ENCODE measurements around the gene TTLL10.

Gene TTLL10

GRCh38 chr1:1164701-1165451 lies 8.8 kb upstream of the TTLL10 start:
- TF ChIP-seq, protein P1, sequence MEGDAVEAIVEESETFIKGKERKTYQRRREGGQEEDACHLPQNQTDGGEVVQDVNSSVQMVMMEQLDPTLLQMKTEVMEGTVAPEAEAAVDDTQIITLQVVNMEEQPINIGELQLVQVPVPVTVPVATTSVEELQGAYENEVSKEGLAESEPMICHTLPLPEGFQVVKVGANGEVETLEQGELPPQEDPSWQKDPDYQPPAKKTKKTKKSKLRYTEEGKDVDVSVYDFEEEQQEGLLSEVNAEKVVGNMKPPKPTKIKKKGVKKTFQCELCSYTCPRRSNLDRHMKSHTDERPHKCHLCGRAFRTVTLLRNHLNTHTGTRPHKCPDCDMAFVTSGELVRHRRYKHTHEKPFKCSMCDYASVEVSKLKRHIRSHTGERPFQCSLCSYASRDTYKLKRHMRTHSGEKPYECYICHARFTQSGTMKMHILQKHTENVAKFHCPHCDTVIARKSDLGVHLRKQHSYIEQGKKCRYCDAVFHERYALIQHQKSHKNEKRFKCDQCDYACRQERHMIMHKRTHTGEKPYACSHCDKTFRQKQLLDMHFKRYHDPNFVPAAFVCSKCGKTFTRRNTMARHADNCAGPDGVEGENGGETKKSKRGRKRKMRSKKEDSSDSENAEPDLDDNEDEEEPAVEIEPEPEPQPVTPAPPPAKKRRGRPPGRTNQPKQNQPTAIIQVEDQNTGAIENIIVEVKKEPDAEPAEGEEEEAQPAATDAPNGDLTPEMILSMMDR (IDR thresholded peaks at IDR 0.05; ENCODE audit: low read depth, low read length): no peak
- H3K4me3 ChIP-seq (replicated peaks in 1 of 2; ENCODE audit: low read depth in 2 of 2, low read length in 2 of 2): no peak overlapping the region
- DNase-seq (ENCODE audit: low read depth in 2 of 2): no peak

DNA sequence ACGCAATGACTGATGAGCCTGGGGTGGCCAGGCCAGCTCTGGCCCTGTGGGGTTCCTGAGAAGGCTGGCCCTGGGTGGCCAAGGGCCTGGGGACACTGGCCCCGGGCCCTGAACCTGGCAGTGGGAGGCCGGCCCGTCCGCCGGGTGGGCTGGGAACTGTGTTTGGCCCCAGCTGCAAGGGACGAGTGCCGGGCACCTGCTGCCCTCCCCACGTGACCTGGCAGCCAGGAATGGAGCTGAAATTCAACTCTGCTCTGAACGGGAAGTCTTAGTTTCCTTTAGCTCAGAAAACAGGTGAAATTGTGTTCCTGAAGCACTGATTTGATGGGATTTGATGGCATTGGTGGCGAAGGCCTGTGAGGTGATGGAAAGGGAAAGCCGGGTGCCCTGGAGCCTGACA lies 8.2 kb upstream of the TTLL10 start:
- TF ChIP-seq, protein P1 (IDR thresholded peaks at IDR 0.05; ENCODE audit: low read depth, low read length): no peak
- DNase-seq (ENCODE audit: low read depth in 2 of 2): no peak
- H3K4me3 ChIP-seq (replicated peaks in 1 of 2; ENCODE audit: low read depth in 2 of 2, low read length in 2 of 2): no peak overlapping the region

- DNase-seq (ENCODE audit: low read depth in 2 of 2): no peak
- no peak overlapping the region for H3K4me3 ChIP-seq (replicated peaks in 1 of 2; ENCODE audit: low read depth in 2 of 2, low read length in 2 of 2)
- TF ChIP-seq, protein P1 (IDR thresholded peaks at IDR 0.05; ENCODE audit: low read depth, low read length): no peak
Observed at GRCh38 chr1:1165900-1166421, 7.7 kb upstream of the TTLL10 start.

GRCh38 chr1:1166642-1167397 lies 6.9 kb upstream of the TTLL10 start:
- no peak for DNase-seq (ENCODE audit: low read depth in 2 of 2)
- H3K4me3 ChIP-seq (replicated peaks in 1 of 2; ENCODE audit: low read depth in 2 of 2, low read length in 2 of 2): no peak overlapping the region
- TF ChIP-seq, protein P1 (IDR thresholded peaks at IDR 0.05; ENCODE audit: low read depth, low read length): no peak

- H3K4me3 ChIP-seq (replicated peaks in 1 of 2; ENCODE audit: low read depth in 2 of 2, low read length in 2 of 2): no peak overlapping the region
- no peak for DNase-seq (ENCODE audit: low read depth in 2 of 2)
- TF ChIP-seq, protein P1 (IDR thresholded peaks at IDR 0.05; ENCODE audit: low read depth, low read length): no peak
Observed at GRCh38 chr1:1167398-1167821, 6.3 kb upstream of the TTLL10 start.

GRCh38 chr1:1167841-1168450 lies 5.7 kb upstream of the TTLL10 start:
- TF ChIP-seq, protein P1 (IDR thresholded peaks at IDR 0.05; ENCODE audit: low read depth, low read length): no peak
- no peak for DNase-seq (ENCODE audit: low read depth in 2 of 2)
- no peak overlapping the region for H3K4me3 ChIP-seq (replicated peaks in 1 of 2; ENCODE audit: low read depth in 2 of 2, low read length in 2 of 2)
